GM10847 (cell line): Measurements from ENCODE around the gene RAB3IL1.

Source experiments
- POLR2A ChIP-seq: IDR thresholded peaks from 2 replicates; pipeline ENCODE4 v1.6.1; 2011; ENCODE audit not compliant: insufficient read length; ENCODE audit errors: extremely low read depth

Gene RAB3IL1, protein sequence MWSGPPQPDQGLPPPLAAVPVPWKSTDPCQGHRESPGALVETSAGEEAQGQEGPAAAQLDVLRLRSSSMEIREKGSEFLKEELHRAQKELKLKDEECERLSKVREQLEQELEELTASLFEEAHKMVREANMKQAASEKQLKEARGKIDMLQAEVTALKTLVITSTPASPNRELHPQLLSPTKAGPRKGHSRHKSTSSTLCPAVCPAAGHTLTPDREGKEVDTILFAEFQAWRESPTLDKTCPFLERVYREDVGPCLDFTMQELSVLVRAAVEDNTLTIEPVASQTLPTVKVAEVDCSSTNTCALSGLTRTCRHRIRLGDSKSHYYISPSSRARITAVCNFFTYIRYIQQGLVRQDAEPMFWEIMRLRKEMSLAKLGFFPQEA

DNA sequence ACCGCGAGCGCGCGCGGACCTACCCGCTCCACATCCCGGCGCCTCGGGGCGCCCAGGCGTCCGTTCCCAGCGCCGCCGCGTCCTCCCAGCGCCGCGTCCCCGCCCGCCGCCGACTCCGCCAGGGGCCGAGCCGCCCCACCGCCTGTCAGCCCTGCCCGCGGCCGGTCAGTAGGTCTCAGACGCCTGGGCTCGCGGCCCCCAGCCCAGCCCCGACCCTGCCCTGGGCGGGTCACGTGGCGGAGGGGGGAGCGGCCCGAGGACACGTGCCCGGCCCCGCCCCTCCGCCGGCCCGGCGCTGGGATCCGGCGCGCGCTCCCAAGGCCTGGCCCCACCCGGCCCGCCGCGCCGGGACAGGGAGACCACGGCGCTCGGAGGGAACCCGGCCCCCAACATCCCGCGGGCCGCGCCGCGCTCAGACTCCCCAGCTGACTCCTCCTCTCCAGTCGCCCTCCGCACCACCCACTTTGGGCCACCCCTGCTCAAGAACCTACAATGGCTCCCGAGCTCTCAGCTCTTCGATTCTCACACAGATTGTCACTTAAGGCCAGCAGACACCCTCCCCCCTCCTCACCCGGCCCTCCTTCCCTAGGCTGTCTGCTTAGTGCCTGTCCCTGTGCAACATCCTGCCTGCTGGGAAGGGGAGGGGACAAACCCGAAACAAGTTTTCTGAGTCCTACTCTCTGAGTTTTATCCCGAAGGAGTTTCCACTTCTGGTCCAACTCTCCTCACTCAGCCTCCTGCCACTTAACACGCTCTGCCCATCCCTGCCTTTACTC, at the start of gene RAB3IL1:
Gene RAB3IL1 (minus strand): TSS at position 233 of the 776 bp plus-strand sequence. CDS start 199 bp downstream, at position 34.
- no peak for TF ChIP-seq POLR2A

DNA sequence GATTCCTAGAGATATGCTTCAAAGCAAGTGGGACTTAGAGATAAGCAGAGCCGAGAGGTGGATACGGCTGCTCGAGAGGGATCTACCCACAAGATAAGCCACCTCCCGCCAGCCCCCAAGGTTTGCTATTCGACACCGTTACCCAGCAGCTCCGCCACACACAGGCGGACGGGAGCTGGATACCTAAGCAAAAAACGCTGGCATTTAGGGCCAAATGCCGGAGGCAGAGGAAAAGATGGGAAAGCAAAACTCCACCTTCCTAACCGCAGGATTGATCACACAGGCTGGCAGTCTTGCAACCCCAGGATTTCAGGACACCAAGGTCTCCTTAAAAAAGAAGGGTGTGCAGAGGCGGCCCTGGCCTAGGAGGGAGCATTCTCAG, 49.4 kb upstream of the RAB3IL1 start:
- no peak for TF ChIP-seq POLR2A

DNA sequence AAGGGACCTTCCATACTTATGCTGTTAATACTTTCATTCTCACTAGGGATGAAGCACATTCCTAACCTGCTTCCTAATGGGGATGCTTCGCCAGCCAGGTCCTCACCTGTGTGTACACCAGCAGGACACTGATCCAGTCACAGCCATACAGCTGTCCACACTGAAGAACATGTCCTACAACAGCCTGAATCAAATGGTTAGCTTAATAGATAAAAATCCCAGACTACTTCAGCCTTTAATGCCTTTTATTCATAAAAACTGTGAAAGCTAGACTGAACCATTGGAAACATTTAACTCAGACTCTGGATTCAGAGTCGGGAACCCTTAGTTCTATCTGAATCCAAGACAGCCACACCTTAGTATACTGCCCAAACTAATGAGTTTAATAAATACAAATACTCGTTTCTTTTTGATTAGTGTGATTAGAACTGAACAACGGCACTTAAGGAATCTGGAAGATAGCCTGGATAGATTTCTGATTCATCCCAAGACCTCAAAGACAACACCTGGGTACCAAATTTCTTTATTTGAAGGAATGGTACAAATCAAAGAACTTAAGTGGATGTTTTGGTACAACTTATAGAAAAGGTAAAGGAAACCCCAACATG, 46.8 kb upstream of the RAB3IL1 start:
- no peak for TF ChIP-seq POLR2A

DNA sequence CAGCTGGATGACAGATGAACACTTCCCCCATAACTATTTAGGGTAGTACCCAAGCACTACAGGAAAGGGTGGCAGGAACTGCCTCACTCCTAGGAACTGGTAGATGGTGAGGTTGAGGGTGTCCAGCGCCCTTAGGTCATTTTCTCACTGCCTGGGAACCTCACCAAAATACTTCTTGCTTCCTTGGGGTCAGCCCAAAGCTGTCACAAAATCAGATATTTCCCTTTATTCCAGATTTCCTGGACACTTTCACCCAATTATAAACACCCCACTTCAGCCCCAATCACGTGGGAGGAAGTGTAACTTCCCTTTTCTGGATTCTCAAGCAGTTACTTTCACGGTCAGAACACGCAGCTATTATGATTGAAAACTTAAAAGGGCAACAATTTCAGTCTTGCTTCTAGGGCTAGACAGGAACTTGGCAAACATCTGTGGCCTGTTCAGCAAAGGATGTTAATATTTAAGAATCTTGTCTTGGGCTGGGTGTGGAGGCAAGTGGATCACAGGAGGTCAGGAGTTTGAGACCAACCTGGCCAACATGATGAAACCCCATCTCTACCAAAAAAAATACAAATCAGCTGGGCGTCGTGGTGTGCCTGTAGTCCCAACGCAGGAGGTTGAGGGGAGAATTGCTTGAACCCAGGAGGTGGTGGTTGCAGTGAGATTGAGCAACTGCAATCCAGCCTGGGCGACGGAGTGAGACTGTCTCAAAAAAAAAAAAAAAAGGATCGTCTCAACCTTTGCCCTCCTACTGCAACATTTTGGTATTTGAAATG, 46.1 kb upstream of the RAB3IL1 start:
- no peak for TF ChIP-seq POLR2A

- TF ChIP-seq POLR2A, result no peak
Measured at GRCh38 chr11:61963016-61963281, 45.6 kb upstream of the RAB3IL1 start.

DNA sequence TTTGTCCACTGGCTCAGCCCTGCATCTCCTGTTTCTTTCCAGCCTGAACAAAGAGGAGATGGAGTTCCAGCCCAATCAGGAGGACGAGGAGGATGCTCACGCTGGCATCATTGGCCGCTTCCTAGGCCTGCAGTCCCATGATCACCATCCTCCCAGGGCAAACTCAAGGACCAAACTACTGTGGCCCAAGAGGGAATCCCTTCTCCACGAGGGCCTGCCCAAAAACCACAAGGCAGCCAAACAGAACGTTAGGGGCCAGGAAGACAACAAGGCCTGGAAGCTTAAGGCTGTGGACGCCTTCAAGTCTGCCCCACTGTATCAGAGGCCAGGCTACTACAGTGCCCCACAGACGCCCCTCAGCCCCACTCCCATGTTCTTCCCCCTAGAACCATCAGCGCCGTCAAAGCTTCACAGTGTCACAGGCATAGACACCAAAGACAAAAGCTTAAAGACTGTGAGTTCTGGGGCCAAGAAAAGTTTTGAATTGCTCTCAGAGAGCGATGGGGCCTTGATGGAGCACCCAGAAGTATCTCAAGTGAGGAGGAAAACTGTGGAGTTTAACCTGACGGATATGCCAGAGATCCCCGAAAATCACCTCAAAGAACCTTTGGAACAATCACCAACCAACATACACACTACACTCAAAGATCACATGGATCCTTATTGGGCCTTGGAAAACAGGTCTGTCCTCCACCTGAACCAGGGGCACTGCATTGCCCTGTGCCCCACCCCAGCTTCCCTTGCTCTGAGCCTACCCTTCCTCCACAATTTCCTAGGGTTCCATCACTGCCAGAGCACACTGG, 45.0 kb upstream of the RAB3IL1 start:
- TF ChIP-seq POLR2A, result no peak

DNA sequence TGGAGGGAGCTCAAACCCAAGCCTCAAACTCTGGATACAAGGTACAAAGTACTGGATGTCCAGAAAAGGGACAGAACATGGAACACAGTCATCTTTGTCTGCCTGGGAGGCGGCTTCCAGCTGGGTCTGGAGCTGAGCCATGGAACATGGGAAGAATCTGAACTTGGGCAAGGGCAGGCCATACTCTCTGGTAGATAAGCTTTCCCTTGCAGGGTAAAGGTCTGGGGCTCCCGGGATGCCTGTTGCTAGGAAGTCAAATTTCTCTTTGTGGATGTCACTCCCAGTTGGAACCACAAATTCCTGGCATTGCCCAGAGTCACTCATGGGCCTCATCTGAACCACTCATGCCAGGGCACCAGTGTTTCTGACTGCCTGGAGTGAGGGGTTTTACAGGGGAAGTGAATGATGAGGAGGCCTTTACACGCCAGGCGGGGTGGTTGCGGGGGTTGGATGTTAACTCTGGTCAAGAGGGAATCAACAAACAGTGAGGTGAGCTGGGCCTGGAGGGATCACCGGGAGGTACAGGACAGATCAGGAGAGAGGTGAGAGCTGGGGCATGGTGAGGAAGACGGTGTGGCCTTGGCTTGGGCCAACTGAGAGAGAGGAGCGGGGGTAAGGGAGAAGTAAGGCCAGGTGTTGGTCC, 44.3 kb upstream of the RAB3IL1 start:
- no peak for TF ChIP-seq POLR2A

GRCh38 chr11:61960532-61960931, 43.2 kb upstream of the RAB3IL1 start:
- no peak for TF ChIP-seq POLR2A

GRCh38 chr11:61959678-61960077, 42.3 kb upstream of the RAB3IL1 start:
- TF ChIP-seq POLR2A, result no peak

GRCh38 chr11:61959114-61959513, 41.7 kb upstream of the RAB3IL1 start:
- TF ChIP-seq POLR2A, result no peak

DNA sequence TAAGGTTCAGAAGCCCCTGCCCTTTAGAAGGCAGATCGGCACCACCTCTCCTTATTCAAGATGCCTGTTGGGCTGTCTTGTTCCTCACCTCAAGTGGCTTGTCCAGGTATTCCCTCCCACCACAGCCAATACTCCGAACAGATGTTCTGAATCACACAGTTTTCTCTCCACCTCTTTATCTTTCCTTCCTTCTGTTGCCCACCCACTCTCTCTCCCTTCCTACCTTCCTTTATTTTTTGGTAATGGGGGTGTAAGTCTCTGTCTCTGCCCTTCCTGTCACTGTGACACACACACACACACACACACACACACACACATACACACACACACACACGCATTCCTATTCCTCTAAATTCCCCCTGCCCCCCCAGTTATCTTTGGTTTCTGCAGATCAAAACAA, 41.2 kb upstream of the RAB3IL1 start:
- TF ChIP-seq POLR2A, result no peak

- TF ChIP-seq POLR2A, result no peak
Measured at GRCh38 chr11:61957021-61957770, 39.8 kb upstream of the RAB3IL1 start.

GRCh38 chr11:61956191-61957020, 39.0 kb upstream of the RAB3IL1 start:
- no peak for TF ChIP-seq POLR2A
